NCI-H1694 (cell line): ENCODE results near the gene SLC4A5.

Experiments used
- DNase-seq: peaks from one replicate; lab custom pipeline; 2025; lab: John Stamatoyannopoulos, UW

Gene SLC4A5

DNA sequence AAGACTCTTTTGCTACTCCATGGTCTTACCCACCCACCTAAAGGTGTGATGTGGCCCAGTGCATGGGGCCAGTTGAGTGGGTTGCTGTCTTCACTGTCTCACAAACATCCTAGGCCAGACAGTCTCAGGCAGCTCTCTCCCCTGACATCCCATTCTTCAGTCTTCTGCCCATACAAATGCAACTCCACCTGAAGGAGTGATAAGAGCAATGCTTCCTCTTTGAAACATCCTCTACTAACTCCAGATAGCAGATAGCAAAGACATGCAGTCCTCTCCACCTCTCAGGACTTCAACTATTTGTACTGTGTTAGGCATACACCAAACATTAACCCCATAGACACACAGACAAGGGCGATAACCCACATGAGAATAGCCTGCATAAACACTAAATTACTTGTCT is 73.5 kb downstream of the SLC4A5 start:
- DNase-seq, result no peak

DNA sequence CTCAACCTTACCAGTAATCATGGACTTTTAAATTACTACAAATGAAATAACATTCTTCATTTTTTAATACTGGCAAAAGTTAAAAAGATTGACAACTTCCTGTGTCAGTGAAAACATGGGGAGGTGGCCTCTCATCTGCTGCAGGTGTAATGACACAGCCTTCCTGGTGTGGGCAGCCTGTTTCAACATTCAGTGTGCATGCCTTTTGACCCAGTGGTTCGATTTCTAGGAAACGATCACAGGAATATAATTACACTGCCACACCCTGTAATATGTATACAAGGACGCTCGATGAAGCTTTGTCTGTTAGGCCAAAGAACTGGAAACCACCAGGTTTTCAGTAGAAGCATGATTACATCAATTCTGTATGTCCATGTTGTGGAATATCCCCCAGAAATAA is 76.1 kb downstream of the SLC4A5 start:
- no peak for DNase-seq

DNA sequence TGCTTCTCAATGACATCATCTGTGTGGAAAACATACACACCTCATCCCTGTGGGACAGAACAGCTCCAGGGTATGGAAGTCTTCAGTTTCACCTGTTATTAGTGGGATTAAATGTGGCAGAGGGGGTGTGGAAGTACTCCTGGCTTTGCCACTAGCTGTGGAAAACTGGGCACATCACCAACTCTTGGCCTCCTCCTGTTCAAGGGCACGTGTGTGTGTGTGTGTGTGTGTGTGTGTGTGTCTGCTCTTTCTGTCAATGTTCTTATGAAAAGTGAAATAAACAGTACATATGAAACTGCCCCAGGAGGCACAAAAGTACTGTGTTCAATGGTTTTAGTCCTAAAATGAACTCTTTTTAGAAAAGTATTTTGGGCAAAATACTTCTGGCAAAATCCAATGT is 78.9 kb downstream of the SLC4A5 start:
- DNase-seq, result no peak

- no peak for DNase-seq
These were observed 80.5 kb downstream of the SLC4A5 start for GRCh38 chr2:74262681-74263080.

GRCh38 chr2:74261204-74261864 is 81.9 kb downstream of the SLC4A5 start:
- DNase-seq, result peak; percentile 40

GRCh38 chr2:74260495-74260894 is 82.7 kb downstream of the SLC4A5 start:
- no peak for DNase-seq

GRCh38 chr2:74259733-74260132 is 83.5 kb downstream of the SLC4A5 start:
- no peak for DNase-seq

- DNase-seq, result no peak
These were observed 84.0 kb downstream of the SLC4A5 start for GRCh38 chr2:74259191-74259590.

DNA sequence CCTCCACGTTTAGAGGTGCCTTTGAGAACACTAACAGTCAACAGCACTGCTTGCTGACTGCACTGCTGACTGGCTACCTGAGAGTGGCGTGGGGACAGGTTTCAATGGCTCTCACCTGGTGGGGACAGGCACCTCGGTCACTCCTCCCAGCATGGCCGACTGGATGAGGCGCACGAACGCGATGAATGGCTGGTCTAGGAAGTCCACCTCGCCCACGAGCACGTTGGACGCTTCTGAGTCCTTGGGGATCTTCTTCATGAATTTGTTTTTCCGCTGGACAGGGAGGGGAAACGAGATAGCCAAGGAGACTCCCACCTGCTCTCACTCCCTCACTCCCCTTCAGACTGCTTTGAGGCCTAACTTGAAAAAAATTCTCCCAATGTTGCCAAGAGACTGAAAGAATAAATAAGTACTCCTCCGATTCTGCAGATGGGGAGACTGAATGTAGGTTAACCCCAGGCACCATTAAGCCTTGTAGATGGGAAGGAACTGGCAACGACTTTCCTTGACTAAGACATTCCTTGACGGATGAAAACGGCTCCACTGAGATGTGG is 87.5 kb downstream of the SLC4A5 start:
- no peak for DNase-seq

GRCh38 chr2:74253971-74254310 is 89.3 kb downstream of the SLC4A5 start:
- no peak for DNase-seq

GRCh38 chr2:74253306-74253970 is 89.8 kb downstream of the SLC4A5 start:
- DNase-seq, result no peak

DNA sequence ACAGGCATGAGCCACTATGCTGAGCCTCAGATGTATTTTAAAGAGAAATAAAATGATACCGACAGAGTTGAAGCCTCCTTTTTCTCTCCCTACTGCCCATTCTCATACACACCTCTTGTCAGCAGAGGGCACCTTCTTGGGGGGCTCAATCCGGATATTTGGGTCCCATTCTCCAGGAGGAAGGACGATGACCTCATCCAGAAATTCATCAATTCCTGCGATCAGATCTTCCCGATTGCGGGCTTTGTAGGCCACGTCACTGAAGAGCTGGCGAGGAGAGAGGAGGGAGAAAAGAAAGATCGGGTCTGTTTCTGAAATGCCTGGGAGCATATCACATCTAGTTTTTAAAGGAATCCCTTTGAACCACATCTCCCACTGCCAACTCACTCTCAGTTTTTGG is 90.4 kb downstream of the SLC4A5 start:
- DNase-seq, result no peak

- no peak for DNase-seq
These were observed 91.2 kb downstream of the SLC4A5 start for GRCh38 chr2:74252036-74252435.

DNA sequence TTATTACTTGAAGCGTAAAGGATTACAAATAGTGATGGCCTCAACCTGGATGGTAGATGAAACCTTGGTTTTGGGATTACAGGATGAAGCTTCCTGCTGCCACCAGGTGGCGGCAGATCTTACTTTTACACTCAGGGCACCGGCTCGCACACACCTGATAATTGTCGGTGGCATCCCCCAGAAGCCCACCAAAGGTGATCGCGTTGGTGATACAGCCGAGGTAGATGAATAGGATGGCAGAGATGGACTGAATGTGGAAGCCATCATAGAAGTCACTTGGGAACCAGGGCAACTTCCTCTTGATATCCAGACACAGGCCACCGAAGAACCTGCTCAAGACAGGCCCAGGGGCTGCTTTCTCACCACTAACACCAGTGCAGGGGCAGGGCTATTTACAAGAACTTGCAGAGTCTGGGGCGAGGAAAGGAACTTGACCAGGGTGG is 93.0 kb downstream of the SLC4A5 start:
- peak; percentile 13 for DNase-seq

DNA sequence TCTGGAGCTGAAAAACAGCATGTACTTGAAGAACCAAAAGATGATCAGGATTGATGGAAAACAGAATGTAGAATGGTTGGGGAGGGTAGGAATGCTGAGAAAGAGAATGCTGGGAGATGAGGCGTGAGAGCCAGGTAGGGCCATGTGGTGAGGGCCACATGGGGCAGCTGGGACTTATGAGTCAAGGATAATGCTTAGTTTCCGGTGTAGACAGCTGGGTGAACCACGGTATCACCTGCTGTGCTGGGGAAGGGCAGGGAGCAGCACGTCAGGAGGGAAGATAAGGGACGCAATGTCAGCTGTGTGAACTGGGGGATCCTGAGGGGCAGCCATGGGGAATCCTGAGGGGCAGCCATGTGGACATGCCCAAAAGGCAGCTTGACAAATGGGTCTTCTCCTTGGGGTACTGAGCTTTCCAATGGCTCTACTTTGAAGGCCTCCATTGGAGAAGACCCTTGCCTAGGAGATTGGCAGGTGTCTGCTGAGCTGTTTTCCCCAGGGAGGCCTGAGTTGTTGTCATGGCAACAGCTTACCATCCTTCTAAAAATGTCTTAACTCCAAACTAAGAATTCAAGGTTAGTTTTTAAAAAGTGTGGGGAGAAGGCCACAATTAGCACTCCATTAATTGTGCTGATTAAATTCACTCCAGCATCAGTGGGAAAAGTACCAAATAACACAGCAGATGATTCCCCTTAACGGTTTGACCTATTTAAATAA is 93.7 kb downstream of the SLC4A5 start:
- no peak for DNase-seq

GRCh38 chr2:74246496-74247195 is 96.6 kb downstream of the SLC4A5 start:
- DNase-seq, result no peak

DNA sequence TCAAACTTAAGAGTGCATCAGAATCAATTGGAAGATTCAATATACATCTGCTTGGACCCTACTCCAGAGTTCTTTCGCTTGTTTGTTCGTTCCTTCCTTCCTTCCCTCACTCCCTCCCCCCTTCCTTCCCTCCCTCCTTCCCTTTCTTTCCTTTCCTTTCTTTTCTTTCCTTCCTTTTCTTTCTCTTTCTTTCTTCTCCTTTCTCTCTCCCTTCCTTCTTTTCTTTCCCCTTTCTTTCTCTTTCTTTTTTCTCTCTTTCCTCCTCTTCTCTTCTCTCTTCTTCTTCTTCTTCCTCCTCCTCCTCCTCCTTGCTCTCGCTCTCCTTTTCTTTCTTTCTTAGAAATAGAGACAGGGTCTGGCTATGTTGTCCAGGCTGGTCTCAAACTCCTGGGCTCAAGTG is 98.9 kb downstream of the SLC4A5 start:
- DNase-seq, result no peak

DNA sequence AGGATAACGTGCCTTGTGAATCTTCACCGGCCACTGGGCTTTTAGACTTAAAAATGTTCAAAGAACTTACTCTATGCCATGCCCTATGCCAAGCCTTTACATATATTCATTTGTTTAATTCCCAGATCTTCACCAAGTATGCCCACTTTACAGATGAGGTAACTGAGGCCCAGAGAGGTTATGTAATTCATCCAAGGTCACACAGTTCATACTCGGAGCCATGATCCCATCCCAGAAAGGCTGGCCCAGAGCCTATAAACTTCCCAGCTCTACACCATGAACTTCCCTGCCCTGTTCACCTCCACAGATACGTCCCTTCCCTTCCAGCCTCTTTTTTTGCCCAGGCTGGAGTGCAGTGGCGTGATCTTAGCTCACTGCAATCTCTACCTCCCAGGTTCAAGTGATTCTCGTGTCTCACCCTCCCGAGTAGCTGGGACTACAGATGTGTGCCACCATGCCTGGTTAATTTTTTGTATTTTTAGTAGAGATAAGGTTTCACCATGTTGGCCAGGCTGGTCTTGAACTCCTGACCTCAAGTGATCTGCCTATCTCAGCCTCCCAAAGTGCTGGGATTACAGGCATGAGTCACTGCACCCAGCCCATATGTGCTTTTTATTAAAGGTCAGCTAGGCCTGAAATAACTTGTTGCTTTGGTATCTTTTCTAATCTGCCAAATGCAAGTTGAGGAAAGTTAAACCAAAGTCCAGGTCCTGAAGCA is 100.7 kb downstream of the SLC4A5 start:
- no peak for DNase-seq

DNA sequence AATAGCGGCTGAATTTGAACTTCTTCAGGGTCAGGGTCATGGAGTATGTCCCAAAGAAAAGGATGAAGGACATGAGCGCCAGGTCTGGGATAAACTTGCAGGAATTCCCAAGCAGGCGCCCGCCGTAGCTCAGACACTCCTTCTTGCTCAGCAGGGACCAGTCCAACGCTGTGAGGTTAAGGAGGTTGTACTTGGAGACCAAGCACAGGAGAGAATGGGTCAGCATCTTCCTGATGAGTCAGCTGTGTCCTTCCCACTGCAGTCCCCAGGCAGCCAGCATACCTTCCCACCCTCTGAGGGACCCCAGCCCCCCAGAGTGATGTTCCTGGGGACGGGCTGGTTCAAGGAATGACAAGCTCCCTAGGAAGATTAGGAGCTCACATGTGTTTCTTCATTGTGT is 103.9 kb downstream of the SLC4A5 start:
- DNase-seq, result no peak

DNA sequence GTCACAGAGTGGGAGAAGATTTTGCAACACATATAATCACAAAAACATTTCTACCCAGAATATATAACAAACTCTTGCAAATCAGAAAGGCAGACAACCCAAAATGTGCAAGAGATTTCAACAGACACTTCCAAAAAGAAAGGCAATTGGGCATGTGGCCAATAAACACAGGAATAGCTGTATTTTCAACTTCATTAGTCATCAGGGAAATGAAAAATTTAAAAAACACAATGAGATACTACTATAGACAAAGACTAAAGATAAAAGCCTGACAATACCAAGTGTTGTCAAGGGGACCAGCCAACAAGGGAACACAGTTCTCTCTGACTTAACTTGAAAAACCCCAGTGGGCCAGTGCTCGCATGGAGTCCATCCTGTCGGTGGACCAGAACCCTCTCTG is 104.3 kb downstream of the SLC4A5 start:
- no peak for DNase-seq

- DNase-seq, result no peak
These were observed 108.2 kb downstream of the SLC4A5 start for GRCh38 chr2:74235041-74235440.

DNA sequence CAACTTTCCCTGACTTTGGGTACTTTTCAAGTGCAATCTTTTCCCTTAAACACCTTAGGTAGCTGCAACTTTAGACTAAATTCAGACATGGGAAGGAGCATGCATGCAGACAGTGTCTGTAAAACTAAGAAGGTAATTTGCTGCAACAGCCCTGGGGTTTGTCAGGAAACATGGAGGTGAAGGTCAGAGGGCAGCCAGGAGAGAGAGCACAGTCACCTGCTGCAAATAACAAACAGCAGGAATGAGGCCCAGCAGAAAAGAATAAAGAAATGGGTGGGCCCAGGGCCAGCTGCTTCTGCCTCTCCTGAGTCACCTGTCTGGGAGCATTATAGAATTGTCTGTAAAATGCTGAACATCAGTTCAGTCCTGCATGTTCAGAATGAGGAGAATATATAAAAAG is 109.6 kb downstream of the SLC4A5 start:
- DNase-seq, result no peak
